HepG2 (cell line): ENCODE data around the gene NECTIN2. TPM values are rescaled to one million over a fixed set of nuclear protein-coding genes. Genes with fewer than 3 reads are reported as not detected.
A peak's percentile ranks its signal among the peaks of the same experiment; 100 is the strongest.

Source experiments
- ATAC-seq: fragments of 200-7000 bp; cut with Tn5 transposase; 3 replicates; pipeline ENCODE4 v1.9.1; 2020; ENCODE audit warnings: mild to moderate bottlenecking, moderate library complexity
- BruUV-seq: library from RNA; stranded (reverse); fragments of 400-500 nt; replicated peaks from 2 replicates; lab custom pipeline; 2021; lab: Mats Ljungman, UMichigan
- CTCF ChIA-PET: fragments of 300-600 bp; formaldehyde crosslinking; extraction: SDS; loops from one replicate; lab custom pipeline; 2021; ENCODE audit warnings: low total read pairs, inconsistent platforms, low intra/inter-chr PET ratio; lab: Yijun Ruan, JAX
- POLR2A ChIA-PET: fragments of 350-600 bp; sonication (Branson Sonifier 250); formaldehyde crosslinking; loops from one replicate; lab custom pipeline; 2020; ENCODE audit warnings: antibody characterized with exemption, inconsistent platforms; lab: Yijun Ruan, JAX
- DNase-seq: peaks from one replicate; pipeline ENCODE4 v3.0.0-alpha.2; 2015; ENCODE audit warnings: low spot score
- FAIRE-seq: peaks from 3 replicates; lab custom pipeline; 2011; peaks lifted over from hg19 to GRCh38; lab: Jason Lieb, UNC
- H2AFZ ChIP-seq: one replicate; pipeline ENCODE4 v1.6.1; 2011; ENCODE audit warnings: low read length, inconsistent platforms
- H3K27ac ChIP-seq: fragments of 300-600 bp; 3 replicates; pipeline ENCODE4 v1.8.0; 2011; ENCODE audit warnings: mixed run types, mild to moderate bottlenecking, mixed read lengths, low read length, inconsistent platforms; ENCODE audit not compliant: insufficient read depth; ENCODE audit errors: extremely low read length
- H3K27me3 ChIP-seq, 2 experiments: fragments of 200-600 bp in 1 of 2; 2 replicates in 1 of 2; 3 replicates in 1 of 2; pipeline versions ENCODE4 v1.6.0 to v1.8.0; 2011; ENCODE audit warnings: low read length in 2 of 2, mild to moderate bottlenecking in 2 of 2, moderate library complexity in 2 of 2, inconsistent platforms in 1 of 2; ENCODE audit not compliant: insufficient read depth in 2 of 2, control insufficient read depth in 1 of 2
- H3K36me3 ChIP-seq, 2 experiments: fragments of 200-600 bp in 1 of 2; replicated peaks in 1 of 2; 2 replicates in 1 of 2; 3 replicates in 1 of 2; pipeline versions ENCODE4 v1.5.1 to v1.8.0; 2011; ENCODE audit warnings: low read length in 2 of 2, inconsistent platforms in 1 of 2; ENCODE audit not compliant: insufficient read depth in 2 of 2, control insufficient read depth in 1 of 2
- H3K4me1 ChIP-seq: 2 replicates; pipeline ENCODE4 v1.5.1; 2012; ENCODE audit warnings: low read length, inconsistent platforms; ENCODE audit not compliant: insufficient read depth
- H3K4me2 ChIP-seq: 2 replicates; pipeline ENCODE4 v1.6.0; 2011; ENCODE audit warnings: low read depth, low read length, inconsistent platforms
- H3K4me3 ChIP-seq, 3 experiments: fragments of 200-600 bp in 1 of 3; sonication (generic), shearing (Covaris generic) in 1 of 3; replicated peaks in 1 of 3; 2 replicates each; pipeline ENCODE4 v1.5.1; 2011 to 2016; ENCODE audit warnings: low read length in 3 of 3, inconsistent platforms in 2 of 3, low read depth in 2 of 3, mild to moderate bottlenecking in 2 of 3, control low read depth in 1 of 3, mixed read lengths in 1 of 3; ENCODE audit not compliant: insufficient read depth in 1 of 3
- H3K79me2 ChIP-seq: one replicate; pipeline ENCODE4 v1.6.1; 2011; ENCODE audit warnings: low read length, inconsistent platforms; ENCODE audit not compliant: insufficient read depth
- H3K9ac ChIP-seq: 2 replicates; pipeline ENCODE4 v1.6.0; 2011; ENCODE audit warnings: mild to moderate bottlenecking, low read depth, low read length, inconsistent platforms; ENCODE audit not compliant: insufficient read depth
- H3K9me3 ChIP-seq: 2 replicates; pipeline ENCODE4 v1.5.1; 2012; ENCODE audit warnings: mild to moderate bottlenecking, low read length
- H4K20me1 ChIP-seq: 2 replicates; pipeline ENCODE4 v1.6.0; 2011; ENCODE audit warnings: inconsistent platforms, mild to moderate bottlenecking, low read length, moderate library complexity; ENCODE audit not compliant: insufficient read depth
- FOXA3 ChIP-seq: IDR thresholded peaks from 2 replicates; pipeline ENCODE4 v1.6.1; 2016; ENCODE audit warnings: missing genetic modification reagents, missing compliant biosample characterization
- HOXA7 ChIP-seq: sonication (generic); formaldehyde crosslinking; IDR thresholded peaks from 2 replicates; pipeline ENCODE4 v1.8.1; 2022; ENCODE audit warnings: mild to moderate bottlenecking, missing genetic modification reagents, moderate library complexity
- MED1 ChIP-seq: sonication (generic); formaldehyde crosslinking; IDR thresholded peaks from 2 replicates; pipeline ENCODE4 v1.4.0; 2020; ENCODE audit warnings: missing genetic modification reagents
- NAIF1 ChIP-seq: sonication (generic); formaldehyde crosslinking; IDR thresholded peaks from 2 replicates; pipeline ENCODE4 v1.5.0; 2020; ENCODE audit warnings: mild to moderate bottlenecking, missing genetic modification reagents, borderline replicate concordance
- NFIC ChIP-seq: IDR thresholded peaks from 2 replicates; pipeline ENCODE4 v1.6.1; 2012; ENCODE audit warnings: mild to moderate bottlenecking, low read length, inconsistent platforms
- NFYB ChIP-seq: sonication (generic); formaldehyde crosslinking; IDR thresholded peaks from 2 replicates; pipeline ENCODE4 v1.4.0; 2020; ENCODE audit warnings: missing genetic modification reagents
- PHF8 ChIP-seq: sonication (generic); formaldehyde crosslinking; IDR thresholded peaks from 2 replicates; pipeline ENCODE4 v1.5.0; 2020; ENCODE audit warnings: missing genetic modification reagents
- SRF ChIP-seq: IDR thresholded peaks from 2 replicates; pipeline ENCODE4 v1.6.1; 2011; ENCODE audit warnings: mild to moderate bottlenecking, low read depth, low read length, moderate library complexity
- TCF12 ChIP-seq, 2 experiments: fragments of 450-650 bp in 1 of 2; sonication (generic) in 1 of 2; formaldehyde crosslinking in 1 of 2; IDR thresholded peaks; 2 replicates each; pipeline versions ENCODE4 v1.6.1 to v1.8.0; 2017 to 2022; ENCODE audit warnings: antibody characterized with exemption in 1 of 2, mild to moderate bottlenecking in 1 of 2, missing genetic modification reagents in 1 of 2, moderate library complexity in 1 of 2
- TCF7 ChIP-seq: sonication (generic); IDR thresholded peaks from 2 replicates; pipeline ENCODE4 v1.6.1; 2016; ENCODE audit warnings: antibody characterized with exemption, low read depth
- WIZ ChIP-seq: sonication (generic); formaldehyde crosslinking; IDR thresholded peaks from 2 replicates; pipeline ENCODE4 v1.5.1; 2020; ENCODE audit warnings: mild to moderate bottlenecking, missing genetic modification reagents
- YEATS4 ChIP-seq: sonication (generic); formaldehyde crosslinking; IDR thresholded peaks from 2 replicates; pipeline ENCODE4 v1.4.0; 2020; ENCODE audit warnings: missing genetic modification reagents, borderline replicate concordance
- ZFP90 ChIP-seq: sonication (generic); formaldehyde crosslinking; IDR thresholded peaks from 2 replicates; pipeline ENCODE4 v1.8.0; 2022; ENCODE audit warnings: missing genetic modification reagents, mild to moderate bottlenecking, inconsistent platforms, borderline replicate concordance
- ZFX ChIP-seq: sonication (generic); formaldehyde crosslinking; IDR thresholded peaks from 2 replicates; pipeline ENCODE4 v1.4.0; 2020; ENCODE audit warnings: mild to moderate bottlenecking, low read depth, missing genetic modification reagents, moderate library complexity
- ZFY ChIP-seq: sonication (generic); formaldehyde crosslinking; IDR thresholded peaks from 2 replicates; pipeline ENCODE4 v1.4.0; 2020; ENCODE audit warnings: missing genetic modification reagents
- ZMYM2 ChIP-seq: sonication (generic); formaldehyde crosslinking; IDR thresholded peaks from 2 replicates; pipeline ENCODE4 v1.8.0; 2022; ENCODE audit warnings: mild to moderate bottlenecking, missing genetic modification reagents
- ZNF138 ChIP-seq: sonication (generic); formaldehyde crosslinking; IDR thresholded peaks from 2 replicates; pipeline ENCODE4 v1.5.0; 2020; ENCODE audit warnings: mild to moderate bottlenecking, low read depth, missing genetic modification reagents
- ZNF263 ChIP-seq: sonication (generic); formaldehyde crosslinking; IDR thresholded peaks from 2 replicates; pipeline ENCODE4 v1.4.0; 2020; ENCODE audit warnings: missing genetic modification reagents
- ZNF292 ChIP-seq: sonication (generic); formaldehyde crosslinking; IDR thresholded peaks from 2 replicates; pipeline ENCODE4 v1.8.1; 2022; ENCODE audit warnings: mild to moderate bottlenecking, low read depth, missing genetic modification reagents, borderline replicate concordance
- ZNF749 ChIP-seq: sonication (generic); formaldehyde crosslinking; IDR thresholded peaks from 2 replicates; pipeline ENCODE4 v1.8.0; 2022; ENCODE audit warnings: mild to moderate bottlenecking, missing genetic modification reagents, moderate library complexity, borderline replicate concordance
- WGBS: methylation state at CpG from one replicate; pipeline ENCODE4 v1.1.6; 2017; ENCODE audit warnings: low lambda C conversion rate; 5-methylcytosine and 5-hydroxymethylcytosine counted together
- in situ Hi-C: cut with HindIII; loops from 2 replicates; pipeline ENCODE4 v1.10.0; 2017; ENCODE audit warnings: low pct_unique_long_range_greater_than_20kb; ENCODE audit not compliant: extremely low pct_ligation_motif_present
- intact Hi-C: fragments of 100-400 bp; cut with micrococcal nuclease; formaldehyde crosslinking; loops from one replicate; pipeline ENCODE4 v1.10.0; 2022; ENCODE audit not compliant: unreplicated experiment
- polyA plus RNA-seq, 8 experiments: library from polyadenylated mRNA; depleted of rRNA in 3 of 8; stranded (reverse) in 7 of 8; unstranded in 1 of 8; fragments of >200 nt; fragmentation: Illumina TruSeq in 4 of 8; extraction: Trizol in 4 of 8; gene quantifications; 2 replicates each; pipeline versions ENCODE4 v1.2.1 to v1.2.3, GENCODE V29; 2011 to 2016; ENCODE audit warnings: low read depth in 4 of 8, missing spikeins in 1 of 8, mixed read lengths in 1 of 8; ENCODE audit not compliant: insufficient read depth in 1 of 8
- total RNA-seq, 5 experiments: library from RNA; depleted of rRNA; stranded (reverse); fragments of >200 nt; fragmentation: Illumina TruSeq; extraction: Trizol; gene quantifications; 2 replicates each; pipeline ENCODE4 v1.2.3, GENCODE V29; 2016; ENCODE audit warnings: low read depth in 1 of 5
- TF ChIP-seq, protein P1 (sequence below): sonication (generic); formaldehyde crosslinking; IDR thresholded peaks from 2 replicates; pipeline ENCODE4 v1.4.0; 2020; ENCODE audit warnings: mild to moderate bottlenecking, low read depth, missing genetic modification reagents
- TF ChIP-seq, protein P2 (sequence below): sonication (generic); formaldehyde crosslinking; IDR thresholded peaks from 2 replicates; pipeline ENCODE4 v1.5.0; 2020; ENCODE audit warnings: mild to moderate bottlenecking, missing genetic modification reagents

Gene NECTIN2
- total and polyA plus RNA-seq, 2 of the 13 experiments (the other 11 are each of a cell fraction or from before 2014, with no cell fraction given) = 75.4 to 114 TPM

DNA sequence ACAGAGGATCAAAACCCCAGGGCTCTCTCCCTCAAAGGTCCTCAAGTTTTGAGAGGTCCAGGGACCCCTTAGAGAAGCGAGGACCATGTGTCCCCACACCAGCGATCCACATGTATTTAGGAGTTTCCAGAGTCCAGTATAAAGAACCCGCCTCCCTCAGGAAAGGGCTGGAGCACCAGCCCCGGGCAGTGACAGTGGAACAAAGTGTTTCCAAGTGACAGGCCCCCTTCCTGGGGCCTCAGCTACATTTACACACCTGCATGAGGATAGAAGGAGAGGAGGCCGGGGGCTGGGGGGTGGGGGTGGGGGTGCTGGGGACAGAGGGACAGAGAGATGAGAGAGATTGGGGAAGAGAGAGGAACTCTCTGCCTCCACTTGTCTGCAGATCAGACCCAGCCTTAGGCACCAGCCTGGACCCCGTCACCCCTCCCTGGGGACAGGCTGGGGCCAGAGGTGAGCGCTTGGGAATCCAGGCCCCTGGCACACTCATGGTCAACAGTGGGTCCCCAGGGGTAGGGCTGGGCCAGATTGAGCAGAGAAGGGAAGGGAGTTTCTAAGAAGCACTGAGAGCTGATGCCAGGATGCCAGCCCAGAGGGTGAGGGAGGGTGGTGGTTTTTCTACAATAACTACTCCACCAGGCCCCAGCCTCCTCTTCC is 36.4 kb upstream of the NECTIN2 start:
- ChIA-PET CTCF (no interaction called here), POLR2A (interaction anchor here (0.6 to 4.0 kb wide), 11 partner anchors 10 to 154 kb away, joined by 3 to 76 read pairs (median 4); partner anchors contain the start of gene NECTIN2)
- Histone ChIP-seq H3K9ac (peak overlapping the region; percentile 87), H3K4me1 (peaks cover 67% of the 10 kb centered on the region), H3K9me3 (no peaks in the 10 kb centered on the region), H3K4me3 (peak overlapping the region; percentile 65 to 99 (median 94)), H2AFZ (no peak overlapping the region), H3K4me2 (peak overlapping the region; percentile 83), H3K36me3 (peaks cover 5 to 24% of the 10 kb centered on the region in 2 experiments), H4K20me1 (0 out of 2 replicates have a peak, but pooled peaks cover 6% of the 10 kb centered on the region), H3K27ac (peak overlapping the region; percentile 76), H3K79me2 (peaks cover 21% of the 10 kb centered on the region), H3K27me3 (no peaks in the 10 kb centered on the region; a peak in 1 of 5 replicates)
- no peak for DNase-seq
- no peak for FAIRE-seq
- no peak for ATAC-seq
- BruUV-seq = no TSS peak
- 7% methylated on average over 7 of the region's 7 CpGs for WGBS
- in situ Hi-C loops = no loop called here
- intact Hi-C loops = loop anchor here (2.0 to 5.0 kb wide), 2 partner anchors 25 to 37 kb away; no protein-coding TSS in a partner anchor
- TF ChIP-seq HOXA7 (CRISPR knock-in tag) = no peak
- TF ChIP-seq ZNF138 (CRISPR knock-in tag) = no peak
- TF ChIP-seq SRF = no peak
- TF ChIP-seq ZFY (CRISPR knock-in tag) = peak; percentile 7; the same call in 1 of the 2 replicates
- no peak for TF ChIP-seq NFIC
- no peak for TF ChIP-seq ZNF749 (CRISPR knock-in tag)
- TF ChIP-seq TCF12 (IDR thresholded peaks at IDR 0.05) = no peak
- TF ChIP-seq TCF12 (CRISPR knock-in tag; IDR thresholded peaks at IDR 0.05) = no peak
- no peak for TF ChIP-seq NFYB (CRISPR knock-in tag)
- TF ChIP-seq ZFP90 (CRISPR knock-in tag) = 0 out of 2 replicates have a peak, but pooled peaks have one; percentile 24
- 0 out of 2 replicates have a peak, but pooled peaks have one; percentile 0 for TF ChIP-seq YEATS4 (CRISPR knock-in tag)
- TF ChIP-seq, protein P1, sequence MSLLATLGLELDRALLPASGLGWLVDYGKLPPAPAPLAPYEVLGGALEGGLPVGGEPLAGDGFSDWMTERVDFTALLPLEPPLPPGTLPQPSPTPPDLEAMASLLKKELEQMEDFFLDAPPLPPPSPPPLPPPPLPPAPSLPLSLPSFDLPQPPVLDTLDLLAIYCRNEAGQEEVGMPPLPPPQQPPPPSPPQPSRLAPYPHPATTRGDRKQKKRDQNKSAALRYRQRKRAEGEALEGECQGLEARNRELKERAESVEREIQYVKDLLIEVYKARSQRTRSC = no peak
- TF ChIP-seq ZNF292 (CRISPR knock-in tag) = no peak
- TF ChIP-seq FOXA3 = no peak
- 0 out of 2 replicates have a peak, but pooled peaks have one; percentile 16 for TF ChIP-seq ZNF263 (CRISPR knock-in tag)
- 0 out of 2 replicates have a peak, but pooled peaks have one; percentile 3 for TF ChIP-seq TCF7
- TF ChIP-seq, protein P2, sequence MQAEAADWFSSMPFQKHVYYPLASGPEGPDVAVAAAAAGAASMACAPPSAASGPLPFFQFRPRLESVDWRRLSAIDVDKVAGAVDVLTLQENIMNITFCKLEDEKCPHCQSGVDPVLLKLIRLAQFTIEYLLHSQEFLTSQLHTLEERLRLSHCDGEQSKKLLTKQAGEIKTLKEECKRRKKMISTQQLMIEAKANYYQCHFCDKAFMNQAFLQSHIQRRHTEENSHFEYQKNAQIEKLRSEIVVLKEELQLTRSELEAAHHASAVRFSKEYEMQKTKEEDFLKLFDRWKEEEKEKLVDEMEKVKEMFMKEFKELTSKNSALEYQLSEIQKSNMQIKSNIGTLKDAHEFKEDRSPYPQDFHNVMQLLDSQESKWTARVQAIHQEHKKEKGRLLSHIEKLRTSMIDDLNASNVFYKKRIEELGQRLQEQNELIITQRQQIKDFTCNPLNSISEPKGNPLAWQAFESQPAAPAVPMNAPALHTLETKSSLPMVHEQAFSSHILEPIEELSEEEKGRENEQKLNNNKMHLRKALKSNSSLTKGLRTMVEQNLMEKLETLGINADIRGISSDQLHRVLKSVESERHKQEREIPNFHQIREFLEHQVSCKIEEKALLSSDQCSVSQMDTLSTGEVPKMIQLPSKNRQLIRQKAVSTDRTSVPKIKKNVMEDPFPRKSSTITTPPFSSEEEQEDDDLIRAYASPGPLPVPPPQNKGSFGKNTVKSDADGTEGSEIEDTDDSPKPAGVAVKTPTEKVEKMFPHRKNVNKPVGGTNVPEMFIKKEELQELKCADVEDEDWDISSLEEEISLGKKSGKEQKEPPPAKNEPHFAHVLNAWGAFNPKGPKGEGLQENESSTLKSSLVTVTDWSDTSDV (CRISPR knock-in tag) = no peak
- TF ChIP-seq MED1 (CRISPR knock-in tag) = no peak
- TF ChIP-seq PHF8 (CRISPR knock-in tag) = no peak
- TF ChIP-seq WIZ = no peak
- no peak for TF ChIP-seq NAIF1 (CRISPR knock-in tag)
- TF ChIP-seq ZFX (CRISPR knock-in tag) = 0 out of 2 replicates have a peak, but pooled peaks have one; percentile 17
- TF ChIP-seq ZMYM2 (CRISPR knock-in tag) = no peak
